Activated naive CD4-positive, alpha-beta T cell treated with anti-CD3 and anti-CD28 coated beads, Interleukin-2, amount 50 U/mL, for 24 hours (primary cell): ENCODE data around the gene ADRA2C.

Experiments used
- H3K27ac Mint-ChIP-seq: one replicate; pipeline ENCODE4 v1.8.0; 2021; ENCODE audit warnings: mild to moderate bottlenecking, mixed read lengths
- H3K27me3 Mint-ChIP-seq: one replicate; pipeline ENCODE4 v1.8.0; 2021; ENCODE audit warnings: mixed read lengths
- H3K36me3 Mint-ChIP-seq: one replicate; pipeline ENCODE4 v1.8.0; 2021; ENCODE audit warnings: mixed read lengths
- H3K4me1 Mint-ChIP-seq: one replicate; pipeline ENCODE4 v1.8.0; 2021; ENCODE audit warnings: mixed read lengths
- H3K4me3 Mint-ChIP-seq: one replicate; pipeline ENCODE4 v1.8.0; 2021; ENCODE audit warnings: mild to moderate bottlenecking, mixed read lengths
- H3K9me3 Mint-ChIP-seq: one replicate; pipeline ENCODE4 v1.8.0; 2021; ENCODE audit warnings: mixed read lengths

ADRA2C gene

GRCh38 chr4:3816256-3816825, 50.2 kb downstream of the ADRA2C start:
- H3K27ac Mint-ChIP-seq: no peak overlapping the region

DNA sequence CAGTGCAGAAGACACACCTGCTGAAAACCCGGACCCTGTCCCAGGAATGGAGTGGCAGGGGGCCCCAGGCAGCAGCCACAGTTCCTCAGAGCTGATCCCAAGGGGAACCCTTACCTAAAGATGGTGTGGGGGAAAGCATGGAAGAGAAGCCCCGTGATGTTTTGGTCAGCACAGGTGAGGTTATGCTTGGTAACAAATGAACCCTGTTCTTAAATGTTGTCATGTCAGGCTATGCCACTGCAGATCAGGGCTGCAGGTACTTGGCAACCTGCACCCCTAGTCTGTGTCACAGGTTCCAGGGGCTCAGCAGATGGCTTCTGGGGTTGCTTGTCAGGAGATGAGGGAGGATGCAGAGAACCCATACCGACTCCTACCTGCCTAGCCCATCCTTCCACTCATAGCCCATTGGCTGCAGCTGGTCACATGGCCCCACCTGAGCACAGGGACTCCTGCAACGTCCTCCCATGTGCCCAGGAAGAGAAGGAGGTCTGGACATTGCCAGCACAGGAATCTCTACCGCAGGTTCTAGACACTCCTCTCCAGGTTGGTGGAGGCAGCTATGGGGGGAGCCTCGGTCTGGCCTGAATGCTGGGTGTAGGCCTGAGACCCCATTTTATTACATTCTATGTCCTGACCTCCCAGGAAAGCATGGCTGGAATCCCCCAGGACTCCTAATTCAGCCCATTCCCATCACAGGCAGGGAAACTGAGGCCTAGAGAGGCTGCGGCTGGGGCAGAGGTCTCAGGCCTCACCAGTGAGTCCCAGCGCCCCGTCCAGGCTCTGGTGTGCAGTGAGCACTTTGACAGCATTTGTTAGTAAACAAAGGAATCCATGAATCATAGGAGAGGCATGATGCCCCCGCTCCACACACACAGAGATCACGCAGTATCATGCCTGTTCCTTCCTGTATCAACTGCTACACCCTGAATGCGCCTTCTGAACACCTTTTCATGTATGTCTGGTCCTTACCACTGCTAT, 51.1 kb downstream of the ADRA2C start:
- peaks cover 1% of the 10 kb centered on the region for H3K27me3 Mint-ChIP-seq
- no peak overlapping the region for H3K4me3 Mint-ChIP-seq
- no peaks in the 10 kb centered on the region for H3K36me3 Mint-ChIP-seq
- H3K4me1 Mint-ChIP-seq: no peaks in the 10 kb centered on the region
- H3K9me3 Mint-ChIP-seq: no peaks in the 10 kb centered on the region
- H3K27ac Mint-ChIP-seq: no peak overlapping the region

More at GRCh38 chr4:3816256-3816825, 50.2 kb downstream of the ADRA2C start:
- Mint-ChIP-seq H3K9me3 (no peaks in the 10 kb centered on the region), H3K4me1 (no peaks in the 10 kb centered on the region), H3K36me3 (no peaks in the 10 kb centered on the region), H3K27me3 (peaks cover 1% of the 10 kb centered on the region), H3K4me3 (no peak overlapping the region)
